ENCODE measurements around the gene CLK1. TPM values are rescaled to one million over a fixed set of nuclear protein-coding genes. Genes with fewer than 3 reads are reported as not detected.

Gene CLK1
- total RNA-seq, 1 donor from 2014 or later, result 46.2 TPM

DNA sequence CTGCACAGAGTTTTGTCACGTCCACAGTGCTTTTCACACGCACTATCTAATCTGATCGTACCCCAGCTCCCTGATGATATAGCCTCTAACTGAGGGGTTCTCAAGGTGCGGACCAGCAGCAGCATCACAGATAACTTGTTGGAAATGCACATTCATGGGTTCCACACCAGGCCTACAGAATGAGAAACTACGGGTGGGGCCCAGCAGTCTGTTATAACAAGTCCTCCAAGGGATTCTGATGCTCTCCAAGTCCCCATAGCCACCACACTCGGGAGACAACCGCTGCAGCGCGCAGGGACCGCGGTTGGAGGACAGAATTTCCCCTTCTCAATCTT, 53.5 kb downstream of the CLK1 start:
- Mint-ChIP-seq H3K36me3 (ENCODE audit: low read depth, unreplicated experiment) (peaks cover 2% of the 10 kb centered on the region), H3K27ac (ENCODE audit: unreplicated experiment) (peak overlapping the region; percentile 79), H3K4me1 (ENCODE audit: low read depth, unreplicated experiment) (peaks cover 21% of the 10 kb centered on the region), H3K4me3 (ENCODE audit: unreplicated experiment) (peak overlapping the region; percentile 69), H3K9me3 (ENCODE audit: unreplicated experiment) (peaks cover 1% of the 10 kb centered on the region), H3K27me3 (ENCODE audit: low read depth, unreplicated experiment) (no peaks in the 10 kb centered on the region)
- Histone ChIP-seq H3K9ac (ENCODE audit: low read length) (peak overlapping the region; percentile 94), H3K79me2 (ENCODE audit: insufficient read depth, low read length) (peaks cover 43% of the 10 kb centered on the region), H3K27me3 (ENCODE audit: insufficient read depth, low read length) (no peaks in the 10 kb centered on the region), H3K36me3 (ENCODE audit: insufficient read depth, low read length) (peaks cover 24% of the 10 kb centered on the region), H3K4me1 (ENCODE audit: insufficient read depth, low read length) (peaks cover 19% of the 10 kb centered on the region), H3K4me3 (ENCODE audit: insufficient read depth, low read depth, low read length) (peak overlapping the region; percentile 59), H4K20me1 (ENCODE audit: insufficient read depth, low read length) (peaks cover 35% of the 10 kb centered on the region), H2AFZ (ENCODE audit: low read depth, low read length) (peak overlapping the region; percentile 67), H3K27ac (ENCODE audit: low read depth, low read length) (peak overlapping the region; percentile 99), H3K4me2 (ENCODE audit: low read length) (peak overlapping the region; percentile 87), H3K9me3 (ENCODE audit: insufficient read depth, low read depth, low read length) (no peaks in the 10 kb centered on the region)
- no peak for TF ChIP-seq CTCF (IDR thresholded peaks at IDR 0.05; ENCODE audit: insufficient read depth, low read depth, low read length)
- TF ChIP-seq EZH2 (IDR thresholded peaks at IDR 0.05; ENCODE audit: insufficient read depth, low read length), result no peak
- FAIRE-seq, result no peak
- DNase-seq (ENCODE audit: low read depth), result no peak

- Histone ChIP-seq H3K9me3 (ENCODE audit: insufficient read depth, low read depth, low read length) (no peaks in the 10 kb centered on the region), H3K27ac (ENCODE audit: low read depth, low read length) (peak overlapping the region; percentile 99), H3K27me3 (ENCODE audit: insufficient read depth, low read length) (no peaks in the 10 kb centered on the region), H3K4me3 (ENCODE audit: insufficient read depth, low read depth, low read length) (peak overlapping the region; percentile 59), H4K20me1 (ENCODE audit: insufficient read depth, low read length) (peaks cover 30% of the 10 kb centered on the region), H3K4me2 (ENCODE audit: low read length) (peak overlapping the region; percentile 87), H3K9ac (ENCODE audit: low read length) (peak overlapping the region; percentile 94), H2AFZ (ENCODE audit: low read depth, low read length) (peak overlapping the region; percentile 32), H3K4me1 (ENCODE audit: insufficient read depth, low read length) (peaks cover 17% of the 10 kb centered on the region), H3K36me3 (ENCODE audit: insufficient read depth, low read length) (peaks cover 20% of the 10 kb centered on the region), H3K79me2 (ENCODE audit: insufficient read depth, low read length) (peaks cover 38% of the 10 kb centered on the region)
- no peaks in the 10 kb centered on the region for H3K27me3 Mint-ChIP-seq (ENCODE audit: low read depth, unreplicated experiment)
- H3K36me3 Mint-ChIP-seq (ENCODE audit: low read depth, unreplicated experiment), result peaks cover 2% of the 10 kb centered on the region
- H3K9me3 Mint-ChIP-seq (ENCODE audit: unreplicated experiment), result peaks cover 1% of the 10 kb centered on the region
- DNase-seq (ENCODE audit: low read depth) (peak; percentile 84), FAIRE-seq (peak; percentile 29)
- H3K4me1 Mint-ChIP-seq (ENCODE audit: low read depth, unreplicated experiment), result peaks cover 19% of the 10 kb centered on the region
- H3K27ac Mint-ChIP-seq (ENCODE audit: unreplicated experiment), result peak overlapping the region; percentile 2
- H3K4me3 Mint-ChIP-seq (ENCODE audit: unreplicated experiment), result peak overlapping the region; percentile 69
- TF ChIP-seq EZH2 (IDR thresholded peaks at IDR 0.05; ENCODE audit: insufficient read depth, low read length) (no peak), CTCF (IDR thresholded peaks at IDR 0.05; ENCODE audit: insufficient read depth, low read depth, low read length) (no peak)
These were observed 54.0 kb downstream of the CLK1 start for GRCh38 chr2:200810252-200810997.
